Measurements from ENCODE around the gene CPLX3.

The CPLX3 gene

DNA sequence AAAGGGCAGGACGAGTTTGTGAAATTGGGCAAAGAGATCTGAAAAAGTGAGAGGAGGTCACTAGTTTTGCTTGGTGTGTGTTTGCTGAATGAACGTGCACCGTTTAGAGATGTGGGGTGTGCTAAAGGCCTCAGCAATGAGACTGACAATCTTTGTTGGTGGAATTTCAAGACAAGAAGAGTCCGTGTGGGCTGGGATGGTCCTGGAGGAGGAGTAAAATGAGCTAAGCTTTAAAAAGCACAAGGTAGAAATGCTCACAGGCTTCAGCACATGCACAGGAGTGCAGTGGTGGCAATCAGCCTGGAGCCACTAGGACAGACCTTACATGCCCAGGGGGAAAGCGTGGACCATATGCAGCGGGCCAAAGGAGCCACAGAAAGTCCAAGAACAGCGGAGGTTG lies 1.5 kb upstream of the CPLX3 start:
- peak in 2 of 56 donors; percentile 5 to 12 for DNase-seq

DNA sequence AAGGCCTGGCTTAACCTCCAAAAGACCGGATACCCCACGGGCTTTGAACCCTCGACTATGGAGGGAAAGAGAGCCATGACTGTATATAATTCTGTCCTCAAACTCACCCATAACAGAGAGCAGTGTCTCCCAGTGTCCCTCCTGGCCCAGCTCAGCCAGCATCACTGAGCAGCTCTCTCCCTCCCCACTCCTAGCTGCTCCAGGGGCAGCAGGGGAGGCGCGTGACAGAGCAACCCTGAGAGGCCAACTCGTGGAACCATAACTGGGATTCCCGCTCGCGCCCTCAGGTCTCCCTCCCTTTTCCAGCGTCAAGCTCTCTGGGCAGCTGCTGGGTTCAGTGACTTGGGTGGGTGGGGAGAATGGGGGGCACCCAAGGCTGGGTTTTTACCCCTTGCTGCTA lies 561 bp upstream of the CPLX3 start:
- no peak for DNase-seq

DNA sequence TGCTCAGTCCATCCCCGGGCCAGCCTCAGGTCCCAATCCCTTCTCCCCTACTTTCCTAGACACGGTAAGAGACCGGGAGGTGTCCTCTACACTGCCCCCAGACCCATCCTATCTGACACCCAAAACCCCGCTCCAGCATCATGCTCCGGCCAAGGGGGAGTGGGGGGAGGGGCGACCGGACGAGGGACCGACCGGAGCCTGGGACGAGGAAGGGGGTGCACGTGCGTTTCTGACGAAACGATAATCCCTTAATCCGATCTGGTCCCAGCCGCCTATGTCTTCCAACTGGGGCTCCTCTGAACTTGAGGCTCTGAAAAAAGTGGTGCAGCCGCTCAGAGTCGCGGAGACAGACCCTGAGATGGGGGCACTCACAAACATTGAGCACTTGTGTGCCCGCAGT lies 494 bp downstream of the CPLX3 start:
- no peak for DNase-seq

DNA sequence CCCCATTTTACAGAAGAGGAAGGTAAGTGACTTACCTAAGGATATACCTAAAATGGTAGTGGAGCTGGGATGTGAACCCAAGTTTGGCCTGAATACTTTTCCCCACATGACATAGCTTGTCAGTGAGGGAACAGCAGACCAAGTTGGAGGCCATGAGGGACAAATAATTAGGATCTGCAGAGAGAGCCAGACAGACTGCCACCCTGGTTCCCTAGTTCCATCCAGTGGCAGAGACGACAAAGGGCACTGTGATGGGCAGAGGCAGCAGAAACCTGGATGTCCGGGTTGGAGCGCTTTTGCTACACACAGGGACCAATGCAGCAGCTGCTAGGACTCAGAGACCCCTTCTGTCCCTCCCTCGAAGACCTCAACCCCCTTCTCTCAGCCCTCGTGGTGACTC lies 1.2 kb downstream of the CPLX3 start:
- no peak for DNase-seq

DNA sequence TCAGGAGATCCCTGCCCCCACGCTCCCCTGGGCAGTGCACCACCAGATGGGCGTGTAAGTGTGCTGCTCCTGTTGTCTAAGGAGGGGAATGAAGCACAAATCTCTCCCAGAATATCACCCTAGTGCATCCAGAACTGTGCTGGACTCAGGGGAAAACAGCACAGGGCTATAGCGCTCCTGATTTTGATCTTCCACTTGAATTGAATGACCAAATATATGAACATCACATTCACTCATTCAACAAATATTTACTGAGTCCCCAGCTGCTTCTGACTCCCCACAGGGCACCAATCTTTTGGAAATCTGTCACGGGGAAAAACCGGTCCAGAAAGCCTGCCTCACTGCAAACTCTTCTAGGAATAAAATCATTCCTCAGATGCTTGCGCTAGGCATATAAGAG lies 2.4 kb downstream of the CPLX3 start:
- DNase-seq, result no peak

DNA sequence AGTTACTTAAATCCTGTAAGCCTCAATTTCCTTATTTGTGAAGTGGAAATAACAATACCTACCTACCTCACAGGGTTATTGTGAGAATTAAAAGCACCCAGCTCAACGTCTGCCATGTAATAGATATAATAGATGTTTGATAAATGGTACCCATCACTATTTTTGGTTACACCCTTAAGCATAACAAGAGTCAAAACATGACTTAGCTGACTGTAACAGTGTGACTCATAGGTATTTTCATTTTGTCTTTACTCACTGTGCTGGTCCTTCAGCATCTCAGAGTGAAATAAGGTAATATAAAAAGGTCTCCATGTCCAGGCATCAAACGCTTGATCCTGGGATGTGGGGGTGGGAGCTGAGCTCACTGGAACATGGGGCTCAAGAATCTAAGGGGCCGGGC lies 3.1 kb downstream of the CPLX3 start:
- DNase-seq, result no peak

DNA sequence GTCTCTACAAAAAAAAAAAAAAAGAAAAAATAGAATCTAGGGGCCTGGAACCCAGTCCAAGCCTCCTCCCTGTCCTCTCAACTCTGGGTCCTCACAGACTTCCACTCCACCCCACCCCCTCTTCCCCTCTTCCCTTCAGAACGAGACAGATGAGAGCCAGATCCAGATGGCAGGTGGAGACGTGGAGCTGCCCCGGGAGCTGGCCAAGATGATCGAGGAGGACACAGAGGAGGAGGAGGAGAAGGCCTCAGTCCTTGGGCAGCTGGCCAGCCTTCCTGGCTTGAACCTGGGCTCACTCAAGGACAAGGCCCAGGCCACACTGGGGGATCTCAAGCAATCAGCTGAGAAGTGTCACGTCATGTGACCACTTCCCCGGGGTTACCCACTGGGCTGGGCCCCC lies 3.6 kb downstream of the CPLX3 start:
- no peak for DNase-seq

DNA sequence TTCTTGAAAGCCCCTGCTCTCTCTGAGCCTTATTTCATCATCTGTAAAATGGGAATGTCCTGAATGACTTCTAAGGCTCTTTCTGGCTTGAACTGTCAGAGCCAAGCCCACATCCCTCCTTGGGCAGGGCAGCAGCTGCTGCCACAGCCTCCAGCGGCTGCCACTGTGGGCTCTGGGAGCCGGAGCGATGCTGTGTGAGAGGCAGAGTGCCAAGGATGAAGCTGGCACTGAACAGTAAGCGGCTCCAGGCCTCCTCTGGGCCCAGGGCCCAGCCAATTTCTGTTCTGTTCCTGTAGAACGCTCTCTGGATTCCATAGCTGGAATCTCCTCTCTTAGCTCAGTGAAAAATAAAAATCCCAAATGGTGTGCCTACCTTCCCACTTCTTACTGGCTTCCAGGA lies 4.4 kb downstream of the CPLX3 start:
- DNase-seq, result peak in 43 of 56 donors; percentile 7 to 75 (median 37)

DNA sequence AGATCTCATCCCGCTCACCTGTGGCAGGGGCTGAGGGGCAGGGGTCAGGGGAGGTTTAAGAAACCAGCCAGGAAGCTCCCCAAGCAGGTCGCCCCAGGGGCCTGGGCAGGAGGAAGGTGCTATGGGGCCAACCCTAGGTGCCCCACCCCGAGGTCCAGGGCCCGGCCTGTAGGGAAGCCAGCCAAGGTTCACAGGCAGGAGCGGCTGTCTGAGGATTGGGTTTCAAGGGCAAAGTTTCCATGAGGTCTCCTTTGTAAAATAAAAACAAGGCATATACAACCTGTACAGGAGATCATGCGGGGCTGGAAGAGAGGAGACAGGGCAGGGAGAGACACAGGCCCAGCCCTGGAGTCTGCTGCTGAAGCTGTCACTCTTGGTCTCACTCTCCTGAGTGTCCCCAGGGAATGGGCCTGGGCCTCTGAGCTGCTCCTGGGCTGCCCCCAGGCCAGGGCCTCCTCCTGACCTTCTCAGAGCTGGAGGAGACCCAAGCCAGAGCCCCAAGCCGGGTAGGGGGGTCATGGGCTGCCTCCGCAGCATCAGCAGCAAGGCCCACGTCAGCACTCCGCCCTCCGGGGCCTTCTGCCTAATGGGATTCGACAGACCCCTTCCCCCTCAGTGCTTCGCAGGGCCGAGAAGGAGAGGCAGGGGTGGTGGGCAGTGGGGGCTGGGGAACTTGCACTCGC lies 5.5 kb downstream of the CPLX3 start:
- no peak for DNase-seq

DNA sequence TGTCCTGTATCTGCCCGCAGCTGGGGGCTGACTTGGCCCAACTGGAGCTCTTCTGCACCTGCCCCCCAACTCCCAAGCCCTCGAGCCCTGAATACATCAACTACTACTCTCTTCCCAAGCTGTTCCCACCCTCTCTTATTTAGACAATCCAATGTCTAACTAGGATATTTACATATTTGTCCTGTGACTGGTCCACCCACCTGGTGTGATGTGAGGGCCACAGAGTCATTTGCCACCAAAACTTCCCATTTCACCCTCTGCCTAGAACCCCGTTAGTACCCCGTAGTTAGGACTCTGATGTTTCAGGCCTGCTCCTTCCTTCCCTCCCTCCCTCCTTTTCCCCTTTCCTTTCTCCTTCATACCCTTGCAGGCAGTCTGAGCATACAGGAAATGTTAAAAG lies 6.4 kb downstream of the CPLX3 start:
- no peak for DNase-seq

DNA sequence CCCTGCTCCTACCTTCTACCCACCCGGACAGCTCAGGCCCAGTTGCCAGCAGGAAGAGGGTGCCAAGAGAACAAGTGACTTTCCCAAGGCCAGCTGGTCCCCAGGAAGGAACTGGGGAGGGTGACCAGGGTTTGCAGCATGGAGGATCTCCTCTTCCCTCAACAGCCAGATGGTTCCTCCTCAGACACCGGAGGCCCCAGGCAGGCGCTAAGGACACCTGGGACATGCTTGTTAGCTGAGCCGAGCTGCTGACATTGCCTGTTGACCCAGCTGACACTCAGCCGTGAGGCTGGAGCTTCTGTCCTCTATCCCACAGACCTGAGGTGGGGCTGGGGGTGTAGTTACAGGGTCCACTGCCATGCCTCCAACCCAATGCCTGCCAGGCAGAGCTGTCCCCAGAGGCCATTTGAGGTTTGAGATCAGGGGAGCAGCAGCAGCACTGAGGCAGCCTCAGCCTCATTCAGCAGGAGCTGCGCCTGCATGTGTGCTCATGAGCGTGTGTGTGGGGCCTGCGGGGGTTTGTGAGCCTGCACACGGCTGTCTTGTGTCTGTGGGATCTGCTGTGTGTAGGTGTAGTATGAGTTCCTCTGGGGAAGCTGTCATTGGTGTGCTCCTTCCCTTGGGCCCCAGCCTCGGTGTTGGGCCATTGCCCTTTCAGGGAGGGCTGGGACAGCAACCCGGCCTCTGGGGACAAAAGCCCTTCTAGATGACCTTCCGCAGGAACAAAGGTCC lies 7.1 kb downstream of the CPLX3 start:
- peak in 30 of 56 donors; percentile 5 to 78 (median 44) for DNase-seq

DNA sequence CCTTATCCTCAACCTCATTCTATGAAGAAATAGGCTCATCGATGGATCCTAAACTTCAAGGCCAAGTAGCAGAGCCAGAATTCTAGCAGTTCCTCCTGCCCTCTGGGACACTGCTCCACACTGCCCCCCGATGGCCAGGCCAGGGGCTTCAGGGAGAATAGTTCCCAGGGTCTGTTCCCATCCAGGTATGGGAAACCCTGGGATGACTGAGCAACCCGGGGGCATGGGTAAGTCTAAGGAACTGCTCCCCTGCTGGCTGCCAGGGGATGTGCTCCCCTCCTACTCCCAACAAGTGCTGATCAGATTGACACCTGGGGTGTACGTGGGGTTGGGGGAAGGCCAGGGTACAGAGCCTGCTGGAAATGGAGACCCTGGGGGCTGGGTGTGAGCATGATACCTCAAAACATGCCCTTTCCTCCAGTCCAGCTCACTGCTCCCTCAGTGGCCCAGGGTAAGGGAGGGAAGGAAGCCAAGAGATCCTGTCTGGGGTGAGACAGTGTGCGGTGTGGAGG lies 8.9 kb downstream of the CPLX3 start:
- DNase-seq, result peak in 20 of 56 donors; percentile 9 to 63 (median 25)

DNA sequence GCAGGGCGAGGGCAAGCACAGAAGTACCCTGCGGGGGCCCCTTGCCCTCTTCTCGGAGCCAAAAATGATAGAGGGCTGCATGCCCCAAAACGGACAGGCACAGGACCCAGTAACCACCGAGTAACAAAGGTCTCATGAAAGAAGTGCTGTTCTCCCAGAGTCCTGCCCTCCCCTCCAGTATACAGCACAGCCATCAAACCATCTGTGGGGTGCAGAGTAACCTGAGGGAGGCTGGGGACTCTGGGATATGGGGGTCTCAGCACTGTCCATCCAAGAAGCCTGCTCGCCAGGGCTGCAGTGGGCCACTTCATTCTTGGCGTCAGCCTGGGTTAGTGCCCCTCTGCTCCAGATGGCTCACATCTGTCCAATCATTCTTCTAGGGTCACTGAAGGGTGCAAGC lies 10.4 kb downstream of the CPLX3 start:
- DNase-seq, result no peak

DNA sequence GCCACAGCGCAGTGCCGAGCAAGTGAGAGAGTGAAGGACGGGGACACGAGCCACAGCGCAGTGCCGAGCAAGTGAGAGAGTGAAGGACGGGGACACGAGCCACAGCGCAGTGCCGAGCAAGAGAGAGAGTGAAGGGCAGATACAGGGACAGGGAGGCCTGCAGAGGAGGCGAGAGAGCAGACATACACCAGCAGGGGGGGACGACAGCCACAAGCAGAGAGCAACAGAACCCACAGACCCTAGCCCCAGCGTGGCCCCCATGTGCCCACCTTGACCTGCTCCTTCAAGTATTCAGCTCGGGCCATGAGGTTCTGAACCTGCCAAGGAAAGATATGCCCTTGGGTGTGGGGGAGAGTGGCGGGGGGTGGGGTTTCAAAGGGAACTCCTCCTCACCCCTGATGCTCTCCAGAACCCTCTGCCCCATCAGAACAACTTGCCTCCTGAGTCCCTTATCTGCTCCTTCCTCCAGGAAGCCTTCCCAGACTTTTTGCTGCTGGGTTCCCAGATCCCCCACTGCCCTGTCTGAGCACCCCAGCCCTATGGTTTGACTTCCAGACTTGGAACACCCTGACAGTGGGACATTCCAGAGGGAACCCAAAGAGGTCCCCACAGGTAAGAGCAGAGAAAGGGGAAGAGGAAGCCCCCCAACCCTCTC lies 11.2 kb downstream of the CPLX3 start:
- DNase-seq, result no peak

DNA sequence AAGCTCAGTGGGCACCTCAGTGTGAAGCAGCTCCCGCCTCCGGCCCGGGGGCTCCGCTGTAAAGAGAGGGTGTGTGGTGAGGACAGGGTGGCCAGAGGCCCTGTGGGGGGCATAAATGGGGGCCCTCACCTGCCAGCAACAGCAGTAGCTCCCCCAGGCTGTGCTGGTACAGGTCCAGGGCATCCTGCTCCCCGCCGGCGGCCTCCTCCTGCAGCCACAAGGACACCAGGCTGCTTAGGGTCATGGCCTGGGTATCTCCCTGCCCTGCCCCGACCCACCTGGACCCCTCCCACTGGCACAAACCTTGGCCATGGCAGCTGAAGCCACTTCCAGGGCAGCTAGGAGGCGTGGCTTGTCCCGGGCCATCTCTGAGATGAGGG lies 11.7 kb downstream of the CPLX3 start:
- DNase-seq, result no peak

DNA sequence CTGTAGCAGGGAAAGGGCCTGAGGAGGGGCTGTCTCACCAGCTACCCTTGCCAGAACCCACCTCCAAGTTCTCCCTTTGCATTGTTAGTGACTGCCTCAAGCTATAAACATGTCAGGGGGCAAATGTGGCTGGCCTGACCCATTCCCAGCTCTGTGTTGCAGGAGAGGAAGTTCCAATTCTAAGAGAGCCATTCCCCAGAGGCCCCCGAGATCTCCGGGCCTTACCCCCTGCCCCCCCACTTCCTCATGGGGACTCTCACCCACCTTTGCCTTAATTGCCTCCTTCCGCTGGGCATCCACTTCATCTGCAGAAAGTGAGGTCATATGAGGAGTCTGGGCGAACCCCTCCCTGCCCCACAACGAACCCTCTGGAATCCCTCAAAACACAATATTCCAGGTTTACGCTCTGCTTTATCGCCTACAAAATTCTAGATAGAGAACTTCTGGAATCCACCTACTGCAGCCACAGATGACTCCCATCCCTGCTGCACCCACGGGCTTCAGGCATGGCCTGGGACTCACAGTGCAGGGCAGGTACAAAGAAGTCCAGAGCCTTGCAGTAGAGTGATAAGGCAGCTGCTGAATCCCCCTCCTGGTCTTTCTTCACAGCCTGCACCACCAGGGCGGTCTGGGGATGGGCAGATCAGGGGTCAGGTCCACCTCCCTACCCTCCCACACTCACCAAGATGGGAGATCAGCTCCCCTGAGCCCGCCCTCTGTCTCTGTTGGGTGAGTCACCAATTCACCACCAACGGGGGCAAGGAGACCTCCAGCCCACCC lies 12.5 kb downstream of the CPLX3 start:
- DNase-seq, result no peak

DNA sequence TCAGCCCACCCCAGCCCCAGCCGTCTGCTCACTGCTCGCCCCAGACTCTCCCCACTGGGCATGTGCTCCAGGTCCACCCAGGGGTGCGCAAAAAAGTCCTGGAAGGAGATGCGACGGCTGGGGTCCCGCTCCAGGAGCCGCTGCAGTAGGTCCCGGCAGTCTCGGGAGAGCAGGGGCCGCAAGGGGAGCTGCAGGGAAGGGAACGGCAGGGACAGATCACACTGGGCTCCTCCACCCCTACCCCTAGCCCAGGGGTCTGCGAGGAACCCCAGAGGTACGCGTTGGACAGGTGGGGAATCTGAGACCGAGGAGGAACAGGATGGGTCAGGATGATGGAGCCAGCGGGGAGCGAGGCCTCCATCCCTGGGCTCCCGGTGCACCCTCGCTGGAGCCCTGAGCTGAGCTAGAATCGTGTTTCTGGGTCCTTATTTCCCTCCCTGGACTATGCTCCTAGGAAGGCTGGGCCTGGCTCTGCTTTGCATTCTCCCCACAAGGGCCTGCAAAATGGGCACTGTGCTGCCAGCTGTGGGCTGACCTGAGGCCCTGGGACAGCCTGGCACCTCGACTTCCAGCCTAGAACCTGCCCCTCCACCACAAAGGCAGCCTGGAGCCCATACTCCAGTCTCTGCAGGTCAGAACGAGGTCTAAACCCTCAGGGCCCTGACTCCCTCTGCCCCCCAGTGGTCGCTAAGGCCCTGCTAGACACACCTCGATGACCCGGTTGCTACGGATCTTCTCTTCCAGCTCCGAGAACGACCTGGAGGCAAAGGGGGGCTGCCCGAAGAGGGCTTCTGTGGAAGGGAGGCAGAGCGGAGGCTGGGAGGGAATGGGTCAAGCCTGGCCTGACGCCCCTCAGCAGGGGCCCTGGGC lies 13.3 kb downstream of the CPLX3 start:
- no peak for DNase-seq

DNA sequence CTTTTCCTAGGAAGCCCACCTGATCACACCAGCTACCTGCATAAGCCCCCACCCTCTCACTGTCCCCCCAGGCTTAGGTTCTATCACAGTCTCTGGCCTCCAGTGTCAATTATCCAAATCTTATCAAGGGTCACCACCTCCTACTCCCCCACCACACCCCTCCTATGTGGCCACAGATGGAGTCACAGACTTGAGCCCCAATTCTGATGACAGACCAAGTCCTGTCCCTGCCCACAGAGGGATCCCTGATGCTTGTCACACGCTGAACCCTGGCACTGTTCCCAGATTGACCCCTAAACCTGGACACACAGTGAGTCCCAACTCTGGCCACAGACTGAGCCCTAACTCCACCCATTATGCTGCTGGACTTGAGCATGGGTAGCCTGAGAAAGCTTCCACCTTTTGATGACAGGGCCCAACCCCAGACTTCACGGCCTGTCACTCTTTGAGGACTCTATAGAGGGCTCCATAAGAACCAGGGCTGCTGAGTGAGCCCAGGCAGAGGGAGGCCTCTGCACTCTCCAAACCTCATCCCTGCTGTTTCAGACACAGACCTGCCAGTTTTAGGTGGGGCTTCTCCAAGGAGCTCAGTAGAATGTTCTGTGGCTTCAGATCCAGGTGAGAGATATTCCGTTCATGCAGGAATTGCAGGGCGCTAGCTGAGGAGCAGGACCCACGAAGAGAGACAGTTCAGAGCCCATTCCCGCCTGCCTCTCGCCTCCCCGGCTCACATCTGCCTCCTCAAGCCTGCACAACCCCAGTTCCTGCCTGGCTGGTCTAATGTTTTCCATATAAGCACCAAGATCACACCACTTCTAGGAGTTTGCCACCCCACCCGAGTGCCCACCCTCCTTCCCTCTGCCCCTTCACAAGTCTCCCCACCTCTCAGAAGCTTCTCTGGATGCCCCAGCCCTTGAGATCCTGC lies 14.7 kb downstream of the CPLX3 start:
- DNase-seq, result no peak

DNA sequence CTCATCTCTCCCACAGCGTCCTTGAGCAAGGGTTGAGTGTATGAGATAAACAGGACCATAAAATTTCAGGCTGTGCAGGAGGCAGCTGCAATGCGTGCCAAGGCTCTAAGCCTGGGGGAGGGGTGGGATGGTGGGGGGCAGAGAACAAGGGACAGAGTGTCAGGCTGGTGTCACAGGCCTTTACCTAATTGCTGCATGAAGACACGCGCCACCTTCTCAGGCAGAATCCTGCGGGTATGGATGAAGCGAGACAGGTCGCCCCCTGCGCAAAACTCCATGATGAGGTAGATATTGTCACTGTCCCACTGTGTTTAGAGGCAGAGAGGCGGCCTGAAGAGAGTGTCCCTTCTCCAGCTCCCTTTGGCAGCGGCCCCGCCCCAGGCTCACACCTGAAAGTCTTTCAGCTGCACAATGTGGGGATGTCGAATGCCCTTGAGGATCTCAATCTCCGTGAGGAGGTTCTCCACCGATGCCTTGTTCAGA lies 15.5 kb downstream of the CPLX3 start:
- no peak for DNase-seq

Data from nucleus accumbens (tissue), 56 donors.